Thyroid gland (tissue), 4 donors: ENCODE data around the gene XPNPEP2.

Experiments
- CTCF ChIP-seq, 6 experiments: fragments of 200-600 bp in 3 of 6; fragments of 450-650 bp in 3 of 6; sonication (generic) in 3 of 6; IDR thresholded peaks; one replicate each; pipeline ENCODE4 v1.5.1; 2016 to 2019; ENCODE audit warnings: antibody characterized with exemption in 6 of 6, mild to moderate bottlenecking in 2 of 6, inconsistent platforms in 1 of 6, moderate library complexity in 1 of 6
- POLR2A ChIP-seq, 2 donors: fragments of 450-650 bp; IDR thresholded peaks; one replicate each; pipeline ENCODE4 v1.6.1; 2017; ENCODE audit warnings: antibody characterized with exemption in 2 of 2, mild to moderate bottlenecking in 2 of 2, moderate library complexity in 1 of 2

GRCh38 chrX:129754056-129755024, 15.6 kb downstream of the XPNPEP2 start:
- TF ChIP-seq CTCF (IDR thresholded peaks at IDR 0.05) (no peak), POLR2A (IDR thresholded peaks at IDR 0.05) (no peak)
